ENCODE measurements around the gene TARS3.

Gene TARS3

DNA sequence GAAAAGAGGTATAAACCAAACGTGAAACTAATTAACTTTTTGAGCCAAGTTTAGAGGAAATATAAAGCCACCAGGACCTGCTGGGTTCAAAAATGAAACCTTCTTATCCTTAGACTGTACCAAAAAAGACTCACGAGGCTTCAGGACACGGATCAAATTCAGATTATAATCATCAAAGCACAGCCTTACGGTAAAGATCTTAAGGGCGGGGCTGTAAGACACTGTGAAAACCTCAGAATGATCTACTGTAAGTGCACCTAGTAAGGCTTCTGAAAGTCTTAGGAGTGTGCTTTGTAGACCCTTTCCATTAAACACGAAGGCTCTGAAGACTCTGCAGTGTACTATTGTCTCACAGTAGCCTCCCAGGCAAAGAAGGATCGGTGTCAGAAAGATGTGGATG is 26.8 kb downstream of the TARS3 start:
- H3K4me3 ChIP-seq (ENCODE audit: low read depth, low read length) = no peak overlapping the region
- TF ChIP-seq, protein P1, sequence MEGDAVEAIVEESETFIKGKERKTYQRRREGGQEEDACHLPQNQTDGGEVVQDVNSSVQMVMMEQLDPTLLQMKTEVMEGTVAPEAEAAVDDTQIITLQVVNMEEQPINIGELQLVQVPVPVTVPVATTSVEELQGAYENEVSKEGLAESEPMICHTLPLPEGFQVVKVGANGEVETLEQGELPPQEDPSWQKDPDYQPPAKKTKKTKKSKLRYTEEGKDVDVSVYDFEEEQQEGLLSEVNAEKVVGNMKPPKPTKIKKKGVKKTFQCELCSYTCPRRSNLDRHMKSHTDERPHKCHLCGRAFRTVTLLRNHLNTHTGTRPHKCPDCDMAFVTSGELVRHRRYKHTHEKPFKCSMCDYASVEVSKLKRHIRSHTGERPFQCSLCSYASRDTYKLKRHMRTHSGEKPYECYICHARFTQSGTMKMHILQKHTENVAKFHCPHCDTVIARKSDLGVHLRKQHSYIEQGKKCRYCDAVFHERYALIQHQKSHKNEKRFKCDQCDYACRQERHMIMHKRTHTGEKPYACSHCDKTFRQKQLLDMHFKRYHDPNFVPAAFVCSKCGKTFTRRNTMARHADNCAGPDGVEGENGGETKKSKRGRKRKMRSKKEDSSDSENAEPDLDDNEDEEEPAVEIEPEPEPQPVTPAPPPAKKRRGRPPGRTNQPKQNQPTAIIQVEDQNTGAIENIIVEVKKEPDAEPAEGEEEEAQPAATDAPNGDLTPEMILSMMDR (IDR thresholded peaks at IDR 0.05; ENCODE audit: low read depth, low read length) = no peak

DNA sequence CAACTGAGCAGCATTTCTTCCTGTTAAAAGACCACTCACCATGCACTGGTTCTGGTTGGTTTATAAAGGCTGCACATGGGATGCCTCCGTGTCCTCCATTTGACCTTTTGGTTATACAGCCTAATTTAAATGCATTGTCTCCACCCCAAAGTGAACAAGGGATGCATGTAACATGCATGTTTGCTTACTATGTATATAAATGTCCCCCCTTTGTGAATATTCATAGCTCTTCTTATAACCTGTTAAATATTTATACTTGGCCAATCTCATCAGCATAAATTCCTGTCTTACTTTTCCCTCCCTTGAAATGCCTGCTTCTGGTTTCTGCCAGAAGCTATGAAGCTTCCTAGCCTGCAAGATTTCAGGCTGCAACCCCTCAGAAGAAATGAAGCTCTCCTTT is 27.4 kb downstream of the TARS3 start:
- no peak overlapping the region for H3K4me3 ChIP-seq (ENCODE audit: low read depth, low read length)
- TF ChIP-seq, protein P1 (IDR thresholded peaks at IDR 0.05; ENCODE audit: low read depth, low read length) = no peak

DNA sequence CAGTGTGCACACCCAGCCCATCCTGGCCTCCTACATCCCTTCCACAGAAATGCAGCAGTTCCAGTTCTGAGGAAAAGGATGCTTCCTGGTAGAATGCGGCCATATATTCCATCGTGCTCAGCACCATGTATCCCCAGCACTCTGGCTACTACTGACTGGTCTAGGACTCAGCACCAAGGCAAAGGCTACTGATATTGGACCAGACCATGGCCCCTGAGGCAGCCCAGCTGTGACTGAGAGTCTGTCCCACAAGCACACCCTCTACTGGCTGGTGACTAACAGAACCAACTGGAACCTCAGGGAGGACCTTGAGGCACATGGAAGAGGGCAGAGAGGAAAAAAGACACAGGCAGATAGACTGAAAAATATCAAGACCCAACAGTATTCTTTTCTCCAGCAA is 30.0 kb downstream of the TARS3 start:
- TF ChIP-seq, protein P1 (IDR thresholded peaks at IDR 0.05; ENCODE audit: low read depth, low read length) = no peak
- no peak overlapping the region for H3K4me3 ChIP-seq (ENCODE audit: low read depth, low read length)

DNA sequence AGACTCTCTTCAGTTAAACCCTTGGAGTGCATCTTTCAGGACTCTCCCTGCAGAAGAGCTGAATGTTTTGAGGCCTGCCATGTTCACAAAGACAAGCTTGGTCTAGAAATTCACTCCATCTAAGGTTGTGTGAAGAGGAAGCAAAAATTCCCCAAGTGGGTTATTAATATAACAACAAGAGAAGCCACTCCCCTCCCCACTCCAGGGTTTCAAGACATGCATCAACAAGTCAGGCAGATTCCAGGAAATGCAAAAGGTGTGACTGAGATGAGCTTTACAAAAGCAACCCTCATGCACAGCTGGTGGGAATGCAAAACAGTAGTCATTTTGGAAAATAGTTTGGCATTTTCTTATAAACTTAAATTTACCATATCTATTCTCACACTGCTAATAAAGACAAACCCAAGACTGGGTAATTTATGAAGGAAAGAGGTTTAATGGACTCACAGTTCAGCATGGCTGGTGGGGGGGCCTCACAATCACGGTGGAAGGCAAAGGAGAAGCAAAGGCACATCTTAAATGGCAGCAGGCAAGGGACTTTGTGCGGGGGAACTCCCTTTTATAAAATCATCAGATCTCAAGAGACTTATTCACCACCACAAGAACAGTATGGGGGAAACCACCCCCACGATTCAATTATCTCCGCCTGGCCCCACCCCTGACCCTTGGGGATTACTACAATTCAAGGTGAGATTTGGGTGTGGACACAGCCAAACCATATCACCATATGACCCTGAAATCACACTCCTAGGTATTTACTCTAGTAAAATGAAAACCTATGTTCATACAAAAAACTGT is 31.3 kb downstream of the TARS3 start:
- TF ChIP-seq, protein P1 (IDR thresholded peaks at IDR 0.05; ENCODE audit: low read depth, low read length) = no peak
- no peak overlapping the region for H3K4me3 ChIP-seq (ENCODE audit: low read depth, low read length)

DNA sequence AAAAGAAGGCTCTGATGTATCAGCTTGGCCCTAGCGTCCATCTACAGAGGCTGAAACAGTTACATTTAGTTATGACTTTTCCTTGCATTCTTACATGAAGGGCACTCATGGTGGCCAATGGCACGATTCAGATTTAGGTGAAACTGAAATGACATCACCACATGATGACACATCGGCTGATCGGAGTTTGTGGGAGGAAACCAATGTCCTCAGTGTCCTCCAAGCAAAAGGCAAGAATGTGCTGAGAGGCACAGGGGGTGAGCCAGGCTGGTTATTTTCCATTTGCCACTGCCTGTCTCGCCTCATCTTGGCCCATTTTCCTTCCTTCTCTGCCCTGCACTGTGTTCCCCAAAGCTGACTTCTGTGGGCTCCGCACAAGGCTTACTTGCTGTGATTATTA is 34.4 kb downstream of the TARS3 start:
- TF ChIP-seq, protein P1 (IDR thresholded peaks at IDR 0.05; ENCODE audit: low read depth, low read length) = no peak

DNA sequence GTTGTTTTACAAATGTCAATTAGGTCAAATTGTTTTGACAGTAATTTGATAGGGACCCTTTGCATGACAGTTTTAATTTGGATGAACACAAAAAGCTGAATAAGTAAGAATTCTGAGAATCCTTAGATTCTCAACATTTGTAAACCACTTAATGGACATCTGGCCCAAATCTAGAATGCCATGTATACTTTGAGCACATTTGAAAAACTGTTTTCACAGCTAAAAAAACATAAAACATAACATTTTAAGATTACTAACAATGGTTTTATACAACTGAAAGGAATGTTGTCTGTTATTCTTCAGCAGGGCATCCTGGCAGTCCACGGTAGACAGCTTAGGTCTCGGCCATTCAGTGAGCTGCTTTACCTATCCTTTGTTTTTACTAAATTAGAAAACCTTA is 37.6 kb downstream of the TARS3 start:
- TF ChIP-seq, protein P1 (IDR thresholded peaks at IDR 0.05; ENCODE audit: low read depth, low read length) = no peak

More for the DNA sequence above, 34.4 kb downstream of the TARS3 start:
- H3K4me3 ChIP-seq (ENCODE audit: low read depth, low read length) = no peak overlapping the region

DNA sequence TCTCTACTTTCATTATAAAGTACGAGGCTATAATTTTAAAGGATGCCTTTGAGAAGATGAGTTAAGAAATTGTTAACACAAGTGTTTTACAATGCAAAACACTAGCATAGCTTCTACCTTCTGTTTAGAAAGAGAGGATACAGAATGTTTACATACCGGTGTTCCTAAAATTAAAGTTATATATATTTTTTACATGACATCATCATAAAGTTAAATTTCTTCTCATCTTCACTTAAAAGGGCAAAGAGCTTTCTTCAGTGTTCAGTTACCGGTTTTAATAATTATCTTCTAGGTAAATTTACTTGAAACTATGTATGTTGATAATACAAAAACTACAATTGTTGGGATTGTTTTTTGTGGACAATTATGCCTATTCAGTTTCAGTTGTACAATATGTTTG is 39.4 kb downstream of the TARS3 start:
- no peak overlapping the region for H3K4me3 ChIP-seq (ENCODE audit: low read depth, low read length)
- TF ChIP-seq, protein P1 (IDR thresholded peaks at IDR 0.05; ENCODE audit: low read depth, low read length) = no peak

More for the DNA sequence above, 37.6 kb downstream of the TARS3 start:
- no peak overlapping the region for H3K4me3 ChIP-seq (ENCODE audit: low read depth, low read length)

Measured in WI38 (cell line).